ENCODE measurements around the gene PLCZ1.

Gene PLCZ1

GRCh38 chr12:18749386-18749957 is 11.7 kb upstream of the PLCZ1 start:
- H3K4me1 ChIP-seq (ENCODE audit: control insufficient read depth, low read depth, low read length), result peaks cover 52% of the 10 kb centered on the region
- no peaks in the 10 kb centered on the region for H3K36me3 ChIP-seq (ENCODE audit: control insufficient read depth, low read depth, low read length)
- no peaks in the 10 kb centered on the region for H3K27me3 ChIP-seq (ENCODE audit: control insufficient read depth, insufficient read depth, low read length)

GRCh38 chr12:18747895-18748294 is 10.1 kb upstream of the PLCZ1 start:
- Histone ChIP-seq H3K9me3 (ENCODE audit: control insufficient read depth, low read depth, low read length) (no peaks in the 10 kb centered on the region), H3K36me3 (ENCODE audit: control insufficient read depth, low read depth, low read length) (no peaks in the 10 kb centered on the region), H3K9ac (ENCODE audit: low read length) (no peak overlapping the region), H3K4me3 (ENCODE audit: low read length) (no peak overlapping the region), H3K27ac (ENCODE audit: low read length) (no peak overlapping the region), H3K4me1 (ENCODE audit: control insufficient read depth, low read depth, low read length) (peaks cover 37% of the 10 kb centered on the region), H3K27me3 (ENCODE audit: control insufficient read depth, insufficient read depth, low read length) (no peaks in the 10 kb centered on the region)

More at GRCh38 chr12:18749386-18749957, 11.7 kb upstream of the PLCZ1 start:
- Histone ChIP-seq H3K9ac (ENCODE audit: low read length) (no peak overlapping the region), H3K4me3 (ENCODE audit: low read length) (no peak overlapping the region), H3K27ac (ENCODE audit: low read length) (no peak overlapping the region), H3K9me3 (ENCODE audit: control insufficient read depth, low read depth, low read length) (no peaks in the 10 kb centered on the region)

GRCh38 chr12:18731156-18731555 is 6.7 kb downstream of the PLCZ1 start:
- no peaks in the 10 kb centered on the region for H3K27me3 ChIP-seq (ENCODE audit: control insufficient read depth, insufficient read depth, low read length)
- no peak overlapping the region for H3K9ac ChIP-seq (ENCODE audit: low read length)

GRCh38 chr12:18723752-18724151 is 14.1 kb downstream of the PLCZ1 start:
- no peak overlapping the region for H3K4me3 ChIP-seq (ENCODE audit: low read length)
- no peaks in the 10 kb centered on the region for H3K9me3 ChIP-seq (ENCODE audit: control insufficient read depth, low read depth, low read length)
- H3K9ac ChIP-seq (ENCODE audit: low read length), result no peak overlapping the region
- H3K4me1 ChIP-seq (ENCODE audit: control insufficient read depth, low read depth, low read length), result no peaks in the 10 kb centered on the region
- no peaks in the 10 kb centered on the region for H3K27me3 ChIP-seq (ENCODE audit: control insufficient read depth, insufficient read depth, low read length)
- no peaks in the 10 kb centered on the region for H3K36me3 ChIP-seq (ENCODE audit: control insufficient read depth, low read depth, low read length)
- H3K27ac ChIP-seq (ENCODE audit: low read length), result no peak overlapping the region

More at GRCh38 chr12:18731156-18731555, 6.7 kb downstream of the PLCZ1 start:
- Histone ChIP-seq H3K27ac (ENCODE audit: low read length) (no peak overlapping the region), H3K4me3 (ENCODE audit: low read length) (no peak overlapping the region), H3K36me3 (ENCODE audit: control insufficient read depth, low read depth, low read length) (no peaks in the 10 kb centered on the region), H3K4me1 (ENCODE audit: control insufficient read depth, low read depth, low read length) (no peaks in the 10 kb centered on the region), H3K9me3 (ENCODE audit: control insufficient read depth, low read depth, low read length) (peaks cover 12% of the 10 kb centered on the region)

- no peak overlapping the region for H3K4me3 ChIP-seq (ENCODE audit: low read length)
- no peaks in the 10 kb centered on the region for H3K36me3 ChIP-seq (ENCODE audit: control insufficient read depth, low read depth, low read length)
- no peaks in the 10 kb centered on the region for H3K9me3 ChIP-seq (ENCODE audit: control insufficient read depth, low read depth, low read length)
- H3K9ac ChIP-seq (ENCODE audit: low read length), result no peak overlapping the region
- no peaks in the 10 kb centered on the region for H3K4me1 ChIP-seq (ENCODE audit: control insufficient read depth, low read depth, low read length)
- H3K27ac ChIP-seq (ENCODE audit: low read length), result no peak overlapping the region
- H3K27me3 ChIP-seq (ENCODE audit: control insufficient read depth, insufficient read depth, low read length), result no peaks in the 10 kb centered on the region
Measured at GRCh38 chr12:18721452-18721851, 16.4 kb downstream of the PLCZ1 start.

- Histone ChIP-seq H3K4me1 (ENCODE audit: control insufficient read depth, low read depth, low read length) (no peaks in the 10 kb centered on the region), H3K9ac (ENCODE audit: low read length) (no peak overlapping the region), H3K27ac (ENCODE audit: low read length) (no peak overlapping the region), H3K4me3 (ENCODE audit: low read length) (no peak overlapping the region), H3K27me3 (ENCODE audit: control insufficient read depth, insufficient read depth, low read length) (no peaks in the 10 kb centered on the region), H3K9me3 (ENCODE audit: control insufficient read depth, low read depth, low read length) (no peaks in the 10 kb centered on the region), H3K36me3 (ENCODE audit: control insufficient read depth, low read depth, low read length) (no peaks in the 10 kb centered on the region)
Measured at GRCh38 chr12:18720690-18721089, 17.1 kb downstream of the PLCZ1 start.

GRCh38 chr12:18719922-18720510 is 17.8 kb downstream of the PLCZ1 start:
- H3K4me3 ChIP-seq (ENCODE audit: low read length), result no peak overlapping the region

GRCh38 chr12:18718462-18718861 is 19.4 kb downstream of the PLCZ1 start:
- Histone ChIP-seq H3K36me3 (ENCODE audit: control insufficient read depth, low read depth, low read length) (no peaks in the 10 kb centered on the region), H3K9ac (ENCODE audit: low read length) (no peak overlapping the region), H3K27me3 (ENCODE audit: control insufficient read depth, insufficient read depth, low read length) (no peaks in the 10 kb centered on the region), H3K4me3 (ENCODE audit: low read length) (no peak overlapping the region), H3K4me1 (ENCODE audit: control insufficient read depth, low read depth, low read length) (no peaks in the 10 kb centered on the region), H3K9me3 (ENCODE audit: control insufficient read depth, low read depth, low read length) (no peaks in the 10 kb centered on the region), H3K27ac (ENCODE audit: low read length) (no peak overlapping the region)

More at GRCh38 chr12:18719922-18720510, 17.8 kb downstream of the PLCZ1 start:
- Histone ChIP-seq H3K27ac (ENCODE audit: low read length) (no peak overlapping the region), H3K27me3 (ENCODE audit: control insufficient read depth, insufficient read depth, low read length) (no peaks in the 10 kb centered on the region), H3K36me3 (ENCODE audit: control insufficient read depth, low read depth, low read length) (no peaks in the 10 kb centered on the region), H3K9ac (ENCODE audit: low read length) (no peak overlapping the region), H3K4me1 (ENCODE audit: control insufficient read depth, low read depth, low read length) (no peaks in the 10 kb centered on the region), H3K9me3 (ENCODE audit: control insufficient read depth, low read depth, low read length) (no peaks in the 10 kb centered on the region)

- Histone ChIP-seq H3K9ac (ENCODE audit: low read length) (no peak overlapping the region), H3K4me3 (ENCODE audit: low read length) (no peak overlapping the region), H3K9me3 (ENCODE audit: control insufficient read depth, low read depth, low read length) (no peaks in the 10 kb centered on the region), H3K27ac (ENCODE audit: low read length) (no peak overlapping the region), H3K27me3 (ENCODE audit: control insufficient read depth, insufficient read depth, low read length) (no peaks in the 10 kb centered on the region), H3K4me1 (ENCODE audit: control insufficient read depth, low read depth, low read length) (no peaks in the 10 kb centered on the region), H3K36me3 (ENCODE audit: control insufficient read depth, low read depth, low read length) (no peaks in the 10 kb centered on the region)
Measured at GRCh38 chr12:18716236-18716635, 21.6 kb downstream of the PLCZ1 start.

GRCh38 chr12:18706798-18707197 is 31.0 kb downstream of the PLCZ1 start:
- H3K27ac ChIP-seq (ENCODE audit: low read length), result no peak overlapping the region
- H3K9me3 ChIP-seq (ENCODE audit: control insufficient read depth, low read depth, low read length), result peaks cover 5% of the 10 kb centered on the region
- H3K9ac ChIP-seq (ENCODE audit: low read length), result no peak overlapping the region
- H3K36me3 ChIP-seq (ENCODE audit: control insufficient read depth, low read depth, low read length), result no peaks in the 10 kb centered on the region
- no peaks in the 10 kb centered on the region for H3K4me1 ChIP-seq (ENCODE audit: control insufficient read depth, low read depth, low read length)
- H3K27me3 ChIP-seq (ENCODE audit: control insufficient read depth, insufficient read depth, low read length), result no peaks in the 10 kb centered on the region
- no peak overlapping the region for H3K4me3 ChIP-seq (ENCODE audit: low read length)

GRCh38 chr12:18703911-18704310 is 33.9 kb downstream of the PLCZ1 start:
- Histone ChIP-seq H3K4me3 (ENCODE audit: low read length) (no peak overlapping the region), H3K27ac (ENCODE audit: low read length) (no peak overlapping the region), H3K9ac (ENCODE audit: low read length) (no peak overlapping the region), H3K36me3 (ENCODE audit: control insufficient read depth, low read depth, low read length) (no peaks in the 10 kb centered on the region), H3K9me3 (ENCODE audit: control insufficient read depth, low read depth, low read length) (peaks cover 5% of the 10 kb centered on the region), H3K4me1 (ENCODE audit: control insufficient read depth, low read depth, low read length) (peaks cover 4% of the 10 kb centered on the region), H3K27me3 (ENCODE audit: control insufficient read depth, insufficient read depth, low read length) (no peaks in the 10 kb centered on the region)

- no peak overlapping the region for H3K4me3 ChIP-seq (ENCODE audit: low read length)
- no peak overlapping the region for H3K27ac ChIP-seq (ENCODE audit: low read length)
- H3K36me3 ChIP-seq (ENCODE audit: control insufficient read depth, low read depth, low read length), result no peaks in the 10 kb centered on the region
- peaks cover 4% of the 10 kb centered on the region for H3K4me1 ChIP-seq (ENCODE audit: control insufficient read depth, low read depth, low read length)
- no peak overlapping the region for H3K9ac ChIP-seq (ENCODE audit: low read length)
- peaks cover 5% of the 10 kb centered on the region for H3K9me3 ChIP-seq (ENCODE audit: control insufficient read depth, low read depth, low read length)
- no peaks in the 10 kb centered on the region for H3K27me3 ChIP-seq (ENCODE audit: control insufficient read depth, insufficient read depth, low read length)
Measured at GRCh38 chr12:18703321-18703720, 34.5 kb downstream of the PLCZ1 start.

Data from iPS-18a (cell line).